Stomach (tissue), 4 donors: Measurements from ENCODE around the gene OPRL1.

Experiments
- CTCF ChIP-seq, 7 experiments: fragments of 450-650 bp in 4 of 7; fragments of 200-600 bp in 3 of 7; sonication (generic) in 3 of 7; IDR thresholded peaks; one replicate each; pipeline ENCODE4 v1.5.1; 2016 to 2019; ENCODE audit warnings: antibody characterized with exemption in 7 of 7, control low read depth in 2 of 7, mild to moderate bottlenecking in 1 of 7
- EP300 ChIP-seq: sonication (generic); formaldehyde crosslinking; IDR thresholded peaks from one replicate; pipeline ENCODE4 v1.6.1; 2017; ENCODE audit warnings: antibody characterized with exemption

- no peak for TF ChIP-seq CTCF (IDR thresholded peaks at IDR 0.05)
- no peak for TF ChIP-seq EP300
Measured at GRCh38 chr20:64069209-64069613, 10.7 kb upstream of the OPRL1 start.
